GM19240 (cell line): Measurements from ENCODE around the gene MICAL3.

Experiments
- DNase-seq: peaks from one replicate; pipeline ENCODE4 v3.0.0; 2011; ENCODE audit warnings: low spot score; ENCODE audit not compliant: insufficient read length

The MICAL3 gene

DNA sequence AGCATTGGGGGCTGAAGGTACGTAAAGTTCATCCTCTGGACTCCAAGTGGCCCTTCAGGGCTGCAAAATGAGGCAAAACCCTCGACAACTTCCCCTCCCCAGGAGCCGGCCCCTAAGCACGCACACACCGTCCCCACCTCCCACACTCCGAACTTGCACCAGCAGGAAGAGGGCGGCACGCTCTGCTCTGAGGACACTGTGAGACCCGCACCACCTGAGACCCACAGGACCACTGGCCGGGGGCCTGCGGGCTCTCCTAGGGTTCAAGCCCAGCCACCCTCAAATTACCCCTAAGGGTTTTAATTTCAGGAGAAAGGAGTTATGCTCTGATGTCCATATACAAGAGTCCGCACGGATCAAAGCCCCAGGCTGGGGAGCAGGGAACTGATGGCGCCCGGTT, 200.4 kb downstream of the MICAL3 start:
- no peak for DNase-seq

DNA sequence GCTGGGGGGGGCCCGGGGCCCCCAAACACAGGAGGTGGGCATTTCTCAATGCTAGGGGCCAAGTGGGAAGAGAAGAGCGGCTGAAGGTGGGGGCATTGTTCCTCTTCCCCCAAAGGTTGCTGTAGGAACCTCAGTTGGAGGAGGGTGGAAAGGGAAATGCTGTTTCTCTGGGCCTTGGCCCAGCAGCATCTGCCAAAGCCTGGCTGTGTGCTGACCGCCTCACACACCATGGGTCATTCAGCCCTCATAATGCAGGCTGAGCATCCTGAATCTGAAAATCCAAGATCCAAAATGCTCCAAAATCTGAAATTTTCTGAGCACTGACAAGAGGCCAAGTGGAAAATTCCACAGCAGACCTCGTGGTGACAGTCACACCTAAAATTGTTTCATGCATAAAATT, 201.1 kb downstream of the MICAL3 start:
- DNase-seq, result no peak

DNA sequence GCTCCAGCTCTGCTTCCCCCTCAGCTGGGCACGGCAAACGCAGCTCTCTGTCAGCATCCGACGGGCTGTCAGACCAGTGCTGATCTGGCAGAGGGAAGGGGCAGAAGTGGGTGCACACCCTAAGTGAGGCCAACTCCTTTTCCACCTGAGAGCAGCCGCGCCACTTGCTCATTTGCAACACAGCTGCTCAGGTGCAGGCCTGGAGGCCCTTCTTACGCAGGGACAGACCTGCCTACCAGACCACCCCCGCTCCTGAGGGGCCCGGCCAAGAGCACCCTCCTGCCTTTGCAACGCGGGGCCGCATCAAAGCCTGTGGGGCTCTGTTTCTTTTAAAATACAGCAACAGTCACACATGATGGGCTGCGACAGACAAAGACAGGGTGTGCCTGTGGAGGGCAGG, 202.3 kb downstream of the MICAL3 start:
- no peak for DNase-seq

DNA sequence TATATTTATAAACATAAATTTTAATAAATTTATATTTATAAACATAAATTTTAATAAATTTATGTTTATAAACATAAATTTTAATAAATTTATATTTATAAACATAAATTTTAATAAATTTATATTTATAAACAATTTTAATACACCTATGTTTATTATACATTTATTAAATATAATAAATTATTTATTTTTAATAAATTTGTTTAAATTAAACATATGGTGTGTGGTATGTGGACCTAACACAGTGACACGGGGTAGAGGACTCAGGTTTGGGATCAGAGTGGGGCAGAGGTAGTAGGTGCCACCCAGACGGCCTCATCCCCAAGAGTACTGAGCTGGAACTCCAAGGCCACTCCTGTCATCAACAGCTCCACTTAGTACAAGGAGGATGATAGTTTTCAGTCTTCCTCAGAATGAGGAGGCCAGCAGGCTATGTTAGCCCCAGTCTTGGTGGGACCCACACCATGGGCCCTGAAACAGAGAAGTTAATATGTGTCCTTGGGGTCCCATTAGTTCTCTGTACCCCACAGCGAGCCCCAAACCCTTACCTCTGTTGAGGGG, 203.4 kb downstream of the MICAL3 start:
- DNase-seq, result no peak

DNA sequence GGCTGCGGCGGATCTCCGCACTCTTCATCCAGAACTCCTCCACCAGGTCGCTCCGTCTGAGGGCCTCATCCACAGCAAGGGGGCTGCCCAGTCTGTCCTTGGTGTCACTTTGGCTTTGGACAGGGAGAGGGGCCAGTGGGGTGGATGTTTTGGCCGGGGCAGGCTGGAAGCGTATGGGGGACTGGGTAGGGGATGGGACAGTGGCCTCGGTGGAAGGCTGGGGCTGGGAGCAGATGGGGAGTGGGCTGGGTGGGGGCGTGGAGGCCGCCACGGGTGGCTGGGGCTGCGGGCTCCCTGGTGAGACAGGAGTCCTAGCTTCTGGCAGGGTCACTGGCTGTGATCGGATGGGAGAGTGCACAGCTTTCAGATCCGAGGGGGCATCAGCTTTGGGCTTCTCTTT, 205.7 kb downstream of the MICAL3 start:
- no peak for DNase-seq

DNA sequence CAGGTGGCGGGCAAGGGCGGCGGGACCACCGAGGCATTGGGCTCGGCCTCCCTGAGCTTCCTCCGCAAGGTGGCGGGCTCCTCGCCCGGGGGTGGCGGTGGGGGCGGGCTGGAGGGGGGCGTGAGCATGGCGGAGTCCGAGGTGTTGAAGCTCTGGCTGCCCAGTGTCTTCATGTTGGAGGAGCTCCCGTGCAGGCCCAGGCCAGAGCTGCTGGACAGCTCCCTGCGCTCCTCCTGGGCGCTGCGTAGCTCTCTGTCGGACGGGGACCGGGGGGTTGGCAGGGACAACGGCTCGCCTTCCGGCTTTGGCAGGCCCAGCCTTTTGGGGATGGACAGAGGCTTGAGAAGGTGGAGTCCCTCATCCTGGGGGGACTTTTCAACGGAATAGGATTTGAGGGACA, 206.2 kb downstream of the MICAL3 start:
- no peak for DNase-seq

DNA sequence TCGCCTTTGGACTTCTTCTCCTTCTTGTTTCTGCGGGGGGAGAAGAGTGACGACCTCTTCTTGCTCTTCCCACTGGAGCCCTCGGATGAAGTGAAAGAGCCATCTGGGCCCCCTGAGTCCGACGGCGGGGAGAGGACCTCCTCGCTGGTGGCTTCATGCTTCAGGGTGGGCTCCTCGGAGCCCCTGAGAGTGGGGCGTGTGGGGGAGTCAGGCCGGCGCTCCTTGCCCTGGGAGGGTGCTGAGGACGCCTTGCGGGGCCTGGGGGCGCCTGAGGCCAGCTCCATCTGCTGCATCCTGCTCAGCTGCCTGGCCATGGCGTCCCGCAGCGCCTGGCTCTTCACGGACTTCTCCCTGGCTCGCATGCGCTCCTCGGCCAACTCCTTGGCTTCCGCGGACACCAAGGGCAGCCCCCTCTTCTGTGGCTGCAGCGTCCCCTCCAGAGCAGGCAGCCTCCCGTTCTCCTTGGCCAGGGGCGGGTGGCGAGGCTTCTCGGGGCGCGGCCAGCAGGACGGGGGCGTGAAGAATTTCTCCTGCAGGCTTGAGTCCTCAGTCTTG, 206.8 kb downstream of the MICAL3 start:
- no peak for DNase-seq

DNA sequence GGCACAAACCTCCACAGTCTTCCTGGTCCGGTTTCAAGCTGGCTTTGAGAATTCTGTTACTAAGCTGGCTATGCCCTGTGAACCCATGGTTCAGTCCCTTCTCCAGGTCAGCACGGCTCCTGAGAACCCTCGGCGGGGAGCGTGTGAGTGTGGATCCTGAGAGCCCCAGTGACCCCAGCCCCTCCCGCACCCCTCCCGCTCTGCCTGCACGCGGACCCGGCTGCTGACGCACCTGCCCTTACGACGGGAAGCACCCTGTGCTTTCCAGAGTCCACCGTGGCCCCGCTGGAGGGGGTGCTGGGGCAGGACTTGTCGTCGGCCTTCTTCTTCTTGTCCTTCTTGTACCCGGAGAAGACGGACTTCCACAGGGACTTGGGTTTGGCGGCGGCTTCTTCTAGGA, 207.3 kb downstream of the MICAL3 start:
- no peak for DNase-seq

DNA sequence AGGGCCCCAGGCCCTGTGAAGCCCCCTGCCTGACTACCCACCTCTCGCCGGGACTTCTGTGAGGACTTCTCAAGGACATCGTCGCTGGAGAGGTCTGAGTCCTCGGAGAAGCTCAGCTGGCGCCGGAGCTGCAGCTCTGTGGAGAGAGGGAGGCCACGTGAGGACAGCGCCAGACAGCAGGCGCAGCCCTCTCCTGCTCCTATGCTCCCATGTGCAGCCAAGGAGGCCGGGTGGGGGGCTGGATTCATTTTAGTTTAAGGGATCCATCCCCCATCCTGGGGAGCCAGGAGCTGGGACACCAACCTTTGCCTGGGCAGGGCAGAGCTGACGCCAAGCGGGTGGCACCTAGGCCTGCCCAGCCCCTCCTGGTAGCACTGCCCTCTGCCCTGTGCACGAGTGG, 207.7 kb downstream of the MICAL3 start:
- DNase-seq, result no peak

DNA sequence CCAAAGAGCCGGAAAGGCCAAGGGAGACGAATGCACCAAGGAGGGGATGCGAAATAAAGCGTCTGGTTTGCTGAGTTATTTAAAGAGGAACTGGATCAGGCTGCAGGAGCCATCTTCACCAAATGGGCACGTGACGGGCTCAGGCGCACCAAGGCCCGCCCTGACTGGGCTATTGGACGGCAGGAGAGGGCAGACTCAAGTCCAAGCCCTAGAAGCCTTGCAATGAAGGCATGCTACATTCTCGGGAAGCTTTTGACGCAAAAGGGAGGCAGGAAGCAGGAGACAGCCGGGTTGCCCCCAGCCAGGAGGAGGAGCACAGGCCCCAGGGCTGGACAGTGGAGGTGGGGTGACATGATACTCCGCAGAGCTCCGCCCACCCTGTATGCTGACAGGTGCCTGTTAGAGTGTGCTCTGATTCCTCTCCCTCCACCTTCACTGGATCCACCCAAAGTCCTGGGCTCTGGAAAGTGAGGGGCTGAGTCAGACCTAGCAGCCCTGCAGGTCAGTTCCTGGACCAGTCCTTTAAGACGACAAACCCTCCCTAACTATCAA, 208.6 kb downstream of the MICAL3 start:
- DNase-seq, result no peak

DNA sequence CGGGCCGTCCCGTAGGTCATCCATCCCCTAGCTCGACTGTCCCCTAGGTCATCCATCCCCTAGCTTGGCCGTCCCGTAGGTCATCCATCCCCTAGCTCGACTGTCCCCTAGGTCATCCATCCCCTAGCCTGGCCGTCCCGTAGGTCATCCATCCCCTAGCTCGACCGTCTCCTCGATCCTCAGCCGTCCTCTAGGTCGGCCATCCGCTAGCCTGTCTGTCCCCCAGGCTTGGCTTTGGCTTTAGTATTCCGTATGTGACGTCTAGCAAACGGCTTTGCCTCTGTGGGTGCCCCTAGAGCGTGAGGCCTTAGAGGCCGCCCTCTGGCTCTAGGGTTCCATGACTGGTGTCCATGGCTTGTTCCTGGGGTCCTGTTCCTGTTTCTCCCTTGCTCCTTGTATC, 209.5 kb downstream of the MICAL3 start:
- DNase-seq, result no peak

DNA sequence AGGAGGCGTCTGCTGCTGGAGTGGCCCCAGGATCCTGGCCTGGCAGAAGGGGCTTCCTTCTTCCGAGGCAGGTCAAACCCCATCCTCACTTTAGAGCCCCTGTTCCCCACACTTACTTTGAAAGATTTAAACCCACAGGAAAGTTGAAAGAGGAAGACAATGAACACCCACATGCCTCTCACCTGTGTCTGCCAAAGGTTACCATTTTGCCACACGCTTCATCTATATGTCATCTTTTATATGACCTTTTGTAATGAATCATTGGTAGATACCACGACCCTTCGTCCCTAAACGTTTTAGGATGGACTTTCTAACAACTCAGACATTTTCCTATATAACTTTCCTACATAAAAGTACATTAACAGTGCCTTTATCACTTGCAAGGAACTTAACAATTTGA, 210.3 kb downstream of the MICAL3 start:
- no peak for DNase-seq

DNA sequence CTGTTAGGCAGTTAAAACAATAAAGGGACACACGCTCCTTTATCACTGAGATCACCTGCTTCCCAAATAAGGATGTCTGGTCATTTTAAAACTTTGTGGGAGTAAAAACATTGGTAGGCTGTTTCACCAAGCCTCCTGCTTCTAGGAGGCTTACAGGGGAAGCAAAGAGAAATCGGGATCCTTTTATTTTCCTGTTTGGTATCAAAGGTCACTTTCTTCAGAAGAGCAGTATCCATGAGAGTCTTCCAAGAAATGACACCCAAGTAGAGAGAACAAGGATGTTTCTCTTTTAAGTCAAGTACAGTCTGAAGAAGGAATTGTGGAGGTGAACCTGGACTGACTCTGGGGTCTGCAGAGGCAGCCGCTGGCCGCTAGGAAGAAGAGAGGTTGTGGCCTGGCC, 213.2 kb downstream of the MICAL3 start:
- no peak for DNase-seq

DNA sequence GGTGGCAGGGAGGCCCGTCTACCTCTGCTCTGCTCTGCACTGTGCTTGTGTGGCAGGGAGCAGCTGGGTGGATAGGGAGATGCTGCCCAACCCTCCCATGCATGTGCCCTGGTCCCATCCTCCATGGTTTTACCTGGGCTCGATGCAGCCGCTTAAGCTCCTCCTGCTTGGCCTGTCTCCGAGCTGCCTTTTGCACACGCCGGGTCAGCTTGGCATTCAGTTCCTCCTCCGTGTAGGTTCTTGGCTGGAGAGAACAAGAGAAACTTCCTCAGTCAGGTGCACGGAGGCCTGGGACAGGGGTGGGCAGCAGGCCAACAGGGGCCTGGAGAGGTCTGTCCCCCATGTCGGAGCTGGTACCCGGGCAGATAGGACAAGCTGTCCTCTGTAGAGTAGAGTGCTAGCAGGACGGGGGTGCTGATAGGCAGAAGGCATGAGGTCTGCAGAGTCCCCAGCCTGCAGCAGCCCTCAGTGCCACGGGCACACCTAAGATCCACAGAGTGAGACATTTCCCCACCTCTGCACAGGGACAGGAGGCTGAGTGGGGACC, 213.7 kb downstream of the MICAL3 start:
- no peak for DNase-seq

DNA sequence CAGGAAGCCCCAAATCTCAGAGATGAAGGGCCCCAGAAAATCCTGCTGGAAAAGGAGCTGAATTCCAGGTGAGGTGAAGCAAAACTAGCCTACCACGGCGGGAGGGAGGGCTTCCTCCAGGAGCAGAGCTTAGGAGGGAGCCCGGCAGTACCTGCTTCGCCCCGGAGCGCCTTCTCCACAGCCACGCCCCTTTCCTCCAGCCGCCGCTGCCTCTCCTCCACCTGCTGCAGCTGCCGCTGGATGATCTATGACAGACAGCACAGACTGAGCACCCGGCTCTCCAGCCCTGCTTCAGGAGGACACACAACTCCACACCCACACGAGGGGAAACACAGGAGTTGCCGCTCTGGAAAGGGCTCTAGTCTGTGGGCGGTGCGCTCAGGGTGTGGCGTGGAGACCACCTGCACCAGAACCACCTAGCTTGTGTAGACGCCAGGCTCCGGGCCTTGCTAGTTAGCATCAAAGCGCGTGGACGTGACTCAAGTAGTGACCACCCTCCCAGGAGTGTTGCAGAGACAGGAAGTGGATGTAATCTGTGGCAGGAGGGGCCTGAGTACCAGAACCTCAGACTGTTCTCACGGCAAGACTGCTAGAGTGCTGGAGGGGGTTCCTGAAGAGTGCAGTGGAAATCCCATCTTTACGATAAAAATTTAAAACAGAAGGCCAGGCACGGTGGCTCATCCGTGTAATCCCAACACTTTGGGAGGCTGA, 215.5 kb downstream of the MICAL3 start:
- no peak for DNase-seq

DNA sequence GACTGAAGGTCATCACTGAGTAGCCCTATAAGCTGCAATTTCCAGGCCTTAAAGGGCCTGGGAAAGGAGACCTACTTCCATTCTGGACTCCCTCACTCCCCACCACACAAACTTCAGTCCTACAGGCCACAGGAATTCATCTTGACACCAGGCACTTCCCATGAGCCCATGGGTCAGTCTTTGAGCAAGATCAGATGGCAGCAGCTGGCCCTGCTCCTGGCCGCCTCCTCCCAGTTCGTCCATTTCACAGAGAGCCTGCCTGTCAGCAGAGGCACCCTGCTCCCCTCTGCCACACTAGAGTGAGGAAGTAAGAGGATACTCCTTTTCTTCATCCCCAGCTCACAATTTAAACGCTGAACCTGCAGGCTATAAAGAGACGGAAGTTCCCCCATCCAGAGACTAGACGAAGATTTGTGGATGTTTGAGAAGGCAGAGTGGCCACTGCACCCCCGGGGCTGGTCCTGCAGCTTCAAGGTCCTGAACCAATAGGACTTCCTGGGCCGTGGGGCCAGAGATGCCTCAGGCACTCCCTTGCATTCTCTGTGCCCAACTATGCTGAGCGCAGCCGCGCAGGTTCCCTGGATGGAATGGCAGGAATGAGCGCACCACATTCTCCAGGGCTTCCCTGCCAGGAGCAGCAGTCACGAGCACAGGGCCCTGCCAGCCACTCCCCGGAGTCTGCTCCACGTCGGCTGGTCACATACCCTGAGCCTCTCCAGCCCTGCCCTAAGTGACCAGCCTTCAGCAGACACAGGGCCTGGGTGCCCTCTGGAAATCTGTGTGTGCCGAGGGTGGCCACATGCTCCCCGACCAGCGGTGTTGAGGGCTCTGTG, 216.6 kb downstream of the MICAL3 start:
- no peak for DNase-seq

DNA sequence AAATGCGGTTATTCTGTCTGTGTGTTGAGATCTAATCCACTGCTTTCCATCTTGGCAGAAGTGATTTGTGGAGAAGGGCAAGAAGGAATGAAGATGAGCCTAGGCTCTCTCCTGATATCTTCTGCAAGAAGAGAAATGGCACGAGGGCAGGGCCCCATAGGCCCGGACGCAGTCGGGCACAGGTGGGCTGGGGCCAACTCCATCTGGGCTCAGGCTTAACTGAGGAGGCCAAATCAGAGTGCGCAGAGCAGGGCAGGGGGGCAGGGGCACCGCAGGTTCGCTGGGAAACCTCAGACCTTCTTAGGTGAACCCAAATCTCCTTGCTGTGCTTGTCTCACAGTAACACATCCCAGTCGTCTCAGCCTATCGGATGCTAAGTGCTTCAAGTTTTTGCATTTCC, 217.3 kb downstream of the MICAL3 start:
- DNase-seq, result no peak

DNA sequence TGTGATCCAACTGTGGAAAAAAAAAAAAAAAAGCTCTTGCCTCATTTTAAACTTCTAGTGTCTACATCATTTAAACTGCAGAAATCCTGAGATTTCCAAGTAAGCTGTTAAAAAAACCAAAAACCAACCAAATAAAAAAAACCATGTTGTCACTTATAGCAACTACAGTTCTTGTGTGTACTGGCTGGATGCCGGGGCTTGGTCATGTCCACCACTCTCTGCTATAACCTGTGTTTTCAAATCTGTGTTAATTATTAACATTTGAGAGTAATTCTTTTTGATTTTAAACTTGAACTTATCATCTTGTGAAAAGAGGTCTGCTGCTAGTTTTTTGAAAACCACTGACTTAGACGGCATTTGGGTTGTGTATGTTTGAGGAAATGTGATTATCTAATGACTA, 217.9 kb downstream of the MICAL3 start:
- DNase-seq, result no peak

DNA sequence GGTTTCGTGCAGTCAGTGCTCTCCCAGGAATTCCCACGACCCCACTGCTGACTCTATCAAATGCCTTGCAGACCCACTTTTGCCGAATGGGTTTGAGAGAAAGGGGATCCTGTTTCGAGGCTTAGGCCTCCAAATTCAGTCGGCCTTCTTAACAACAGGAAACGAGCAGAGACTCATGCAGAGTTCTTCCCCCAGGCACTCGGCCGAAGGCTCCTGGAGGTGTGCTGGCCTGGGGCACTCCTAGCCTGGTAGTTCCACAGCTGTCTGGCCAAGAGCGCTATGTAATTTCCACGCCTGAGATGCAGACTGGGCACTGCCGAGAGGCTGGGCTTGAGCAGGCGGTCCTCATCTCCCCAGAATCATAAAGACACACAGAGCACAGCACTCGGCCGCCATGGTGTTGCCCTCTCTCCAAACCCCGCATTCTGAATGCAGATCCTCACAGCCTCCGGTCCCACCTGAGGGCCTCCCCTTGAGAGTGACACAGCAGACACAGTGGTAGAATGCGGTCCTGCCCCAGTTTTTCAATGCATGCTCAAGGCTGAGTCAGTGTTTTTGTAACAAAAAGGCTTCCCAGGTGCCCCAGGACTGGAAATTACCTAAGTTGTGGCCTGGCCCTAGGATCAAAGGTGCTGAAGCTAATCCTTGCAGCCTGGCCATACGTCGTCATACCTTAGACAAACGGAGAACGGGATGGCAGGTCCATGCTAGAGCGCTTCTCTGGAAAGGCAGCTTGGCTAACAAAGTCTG, 219.9 kb downstream of the MICAL3 start:
- DNase-seq, result no peak

DNA sequence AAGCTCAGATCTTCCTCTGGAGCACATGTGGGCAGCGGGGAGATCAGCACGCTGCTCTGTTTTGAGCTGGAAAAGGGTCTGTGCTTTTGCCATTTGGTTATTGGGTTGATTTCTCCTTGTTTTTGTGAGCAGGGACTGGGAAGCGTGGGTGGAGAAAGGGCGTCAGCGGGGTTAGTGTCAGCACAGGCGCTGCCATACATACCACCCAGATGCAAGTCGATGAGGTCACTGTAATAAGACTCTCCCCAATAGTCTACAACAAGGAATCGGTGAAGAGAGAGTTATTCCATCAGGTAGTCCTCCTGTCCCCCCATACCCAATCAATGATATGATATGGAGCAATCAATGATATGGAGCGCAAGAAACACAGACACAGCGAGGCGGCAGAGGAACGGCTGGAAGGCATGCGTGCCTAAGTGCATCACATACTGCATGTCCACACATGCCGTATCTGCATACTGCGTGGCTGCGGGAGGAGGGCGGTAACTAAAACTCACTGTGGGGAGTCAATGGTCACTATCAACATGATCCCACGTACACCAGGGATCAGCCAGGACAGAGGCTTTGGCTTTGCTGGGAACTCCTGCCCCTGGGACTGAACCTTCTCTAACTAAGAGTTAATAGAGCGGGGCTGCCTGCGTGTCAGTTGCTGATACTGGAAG, 220.6 kb downstream of the MICAL3 start:
- DNase-seq, result no peak

DNA sequence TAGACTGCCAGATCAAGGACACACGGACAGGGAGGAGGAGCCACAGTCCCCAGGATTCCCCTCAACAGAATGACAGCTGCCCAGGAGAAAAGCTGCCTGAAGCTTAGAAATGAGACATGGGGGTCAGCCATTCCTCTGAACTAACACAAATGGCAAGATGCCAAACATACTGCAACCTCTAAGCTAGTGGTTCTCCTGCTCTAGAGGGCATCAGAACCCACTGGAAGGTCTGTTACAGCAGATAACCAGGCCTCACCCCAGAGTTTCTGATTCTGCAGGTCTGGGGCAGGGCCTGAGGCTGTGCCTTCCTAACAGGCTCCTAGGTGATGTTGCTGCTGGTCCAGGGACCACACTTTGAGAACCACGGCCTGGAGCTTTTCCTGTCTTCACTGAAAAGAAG, 221.5 kb downstream of the MICAL3 start:
- no peak for DNase-seq
